GM18502 (cell line): ENCODE results near the gene MICA.
"Not testable (repeated sequence)": the region's sequence is repeated elsewhere in the genome, so short reads cannot be mapped to it uniquely, and the experiment has no call there.

ENCODE experiments used
- ATAC-seq: cut with Tn5 transposase; IDR thresholded peaks from one replicate; pipeline ENCODE4 v1.9.1; 2021; ENCODE audit warnings: mild to moderate bottlenecking; ENCODE audit not compliant: unreplicated experiment, poor library complexity

Gene MICA

DNA sequence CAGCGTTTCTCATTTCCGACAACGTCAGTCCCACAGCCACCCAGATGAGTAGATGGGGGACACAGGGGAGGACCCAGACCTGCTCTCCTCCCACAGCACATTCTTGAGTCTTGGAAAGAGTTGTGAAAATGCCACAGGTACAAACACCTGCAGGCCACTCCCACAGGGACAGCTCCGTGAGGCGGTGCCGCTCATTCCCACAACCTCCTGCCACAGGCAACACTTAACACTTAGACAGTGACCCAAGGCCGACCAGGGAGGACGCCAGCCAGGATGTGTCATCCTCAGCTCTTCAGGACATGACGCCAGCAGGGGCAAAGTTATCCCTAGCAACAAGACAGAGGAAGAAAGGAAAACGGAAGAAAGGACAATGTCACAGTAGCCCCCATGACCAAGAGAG, 23.5 kb upstream of the MICA start:
- no peak for ATAC-seq

GRCh38 chr6:31381666-31382065, 21.7 kb upstream of the MICA start:
- ATAC-seq, result no peak

DNA sequence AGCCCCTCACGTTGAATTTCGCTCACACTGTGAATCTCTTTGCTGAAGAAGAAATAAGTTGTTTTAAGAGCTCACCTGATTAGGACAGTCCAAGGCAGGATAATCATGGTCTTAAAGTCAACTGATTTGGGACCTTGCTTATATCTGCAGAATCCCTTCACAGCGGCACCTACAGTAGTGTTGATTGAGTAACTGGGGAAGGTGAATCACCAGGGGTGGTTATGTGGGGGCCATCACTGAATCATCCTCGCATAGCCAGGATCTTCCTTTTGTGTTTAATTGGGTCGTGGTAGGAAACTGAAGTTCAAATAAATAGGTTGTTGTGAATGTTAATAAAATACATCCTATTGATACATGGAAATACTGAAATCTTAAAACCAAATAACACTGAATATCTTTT, 20.2 kb upstream of the MICA start:
- ATAC-seq, result no peak

DNA sequence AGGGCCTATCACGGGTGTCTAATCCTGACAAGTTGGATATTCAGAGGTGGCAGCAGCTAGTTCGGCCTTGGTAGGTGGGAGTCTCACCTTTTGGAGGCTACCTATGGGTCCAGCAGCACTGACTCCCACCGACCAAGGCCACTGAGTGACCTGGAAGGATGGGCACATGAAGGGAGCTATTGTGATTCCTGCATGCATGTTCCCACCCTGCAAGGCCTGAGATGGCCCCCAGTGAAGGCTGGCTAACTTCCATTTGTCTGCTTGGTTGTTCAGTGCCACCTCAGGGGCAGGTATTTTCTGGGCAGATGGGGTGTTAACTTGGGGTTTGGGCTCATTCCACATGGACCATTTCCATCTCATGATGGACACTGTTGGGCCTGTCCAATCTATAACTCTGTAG, 18.4 kb upstream of the MICA start:
- ATAC-seq, result no peak

GRCh38 chr6:31386099-31386498, 17.3 kb upstream of the MICA start:
- ATAC-seq, result no peak

- ATAC-seq, result no peak
These were observed 16.4 kb upstream of the MICA start for GRCh38 chr6:31386977-31387376.

DNA sequence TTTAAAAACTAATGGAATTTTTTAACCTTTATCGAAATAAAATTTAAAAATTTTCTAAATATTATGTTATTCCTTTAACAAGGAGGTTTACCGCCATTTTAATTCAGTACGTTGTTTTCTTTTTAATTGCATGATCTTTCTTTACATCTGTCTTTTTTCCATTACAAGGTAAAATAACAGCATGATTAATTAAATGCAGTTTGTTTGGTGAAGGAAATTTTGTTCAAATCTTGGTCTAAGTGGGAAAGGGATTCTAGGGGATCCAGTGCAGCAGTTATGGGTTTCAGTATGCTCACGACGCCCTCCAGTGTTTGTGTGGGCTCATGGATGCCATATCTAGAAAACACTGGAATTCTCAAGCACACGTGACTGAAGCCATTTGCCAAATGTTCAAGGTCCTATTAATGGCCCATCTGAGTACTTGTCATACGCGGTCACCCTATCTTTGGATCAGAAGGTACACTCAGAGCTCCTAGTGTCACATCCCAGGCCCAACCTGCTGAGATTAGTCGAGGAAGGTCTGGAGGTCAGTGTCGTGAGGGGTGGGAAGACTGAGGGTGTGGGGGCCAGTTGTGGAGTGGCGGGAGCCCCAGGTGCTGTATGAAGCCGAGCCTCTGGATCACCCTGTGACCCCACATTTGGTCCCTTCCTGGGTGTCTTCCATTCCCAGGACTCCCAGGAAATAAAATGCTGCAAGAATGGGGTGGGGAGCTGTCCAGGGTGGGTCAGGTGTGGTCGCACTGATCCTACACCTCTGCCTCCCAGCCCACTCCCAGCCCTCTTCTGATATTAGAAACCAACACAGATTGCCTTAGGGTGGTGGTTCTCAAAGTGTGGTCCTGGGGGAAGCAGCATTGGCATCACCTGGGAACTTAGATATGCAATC, 14.2 kb upstream of the MICA start:
- ATAC-seq, result not testable (repeated sequence)

DNA sequence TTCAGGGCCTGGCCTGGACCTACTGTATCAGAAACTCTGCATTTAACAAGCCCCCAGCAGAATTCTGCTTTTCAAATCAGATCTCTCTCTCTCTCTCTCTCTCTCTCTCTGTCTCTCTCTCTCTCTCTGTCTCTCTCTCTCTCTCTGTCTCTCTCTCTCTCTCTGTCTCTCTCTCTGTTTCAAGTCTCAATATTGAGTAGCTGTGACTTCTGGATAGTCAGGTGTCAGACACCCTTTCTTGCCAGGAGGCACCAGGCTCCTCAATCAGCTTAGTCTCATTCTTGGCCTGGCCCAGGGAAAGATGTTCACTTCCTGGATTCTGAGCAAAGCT, 13.6 kb upstream of the MICA start:
- ATAC-seq, result not testable (repeated sequence)

DNA sequence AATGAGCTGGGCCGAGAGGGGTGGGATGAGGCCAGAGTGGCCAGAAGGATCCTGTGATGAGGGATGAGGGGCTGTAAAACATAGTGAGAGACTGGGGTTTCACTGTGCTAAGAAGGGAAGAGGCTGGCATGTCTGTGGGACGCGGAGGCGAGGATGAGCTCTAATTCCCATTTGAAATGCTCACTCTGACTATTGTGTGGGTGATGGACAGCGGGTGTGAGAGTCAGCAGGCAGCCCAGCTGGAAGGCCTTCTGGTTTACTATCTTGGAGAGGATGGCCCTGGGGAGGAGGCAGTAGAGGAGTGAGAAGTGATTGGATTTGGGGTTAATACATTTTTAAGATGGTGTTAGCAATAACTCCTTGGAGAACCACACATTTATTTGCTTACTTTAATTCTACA, 9.5 kb upstream of the MICA start:
- ATAC-seq, result no peak

GRCh38 chr6:31394381-31394780, 9.0 kb upstream of the MICA start:
- ATAC-seq, result no peak

DNA sequence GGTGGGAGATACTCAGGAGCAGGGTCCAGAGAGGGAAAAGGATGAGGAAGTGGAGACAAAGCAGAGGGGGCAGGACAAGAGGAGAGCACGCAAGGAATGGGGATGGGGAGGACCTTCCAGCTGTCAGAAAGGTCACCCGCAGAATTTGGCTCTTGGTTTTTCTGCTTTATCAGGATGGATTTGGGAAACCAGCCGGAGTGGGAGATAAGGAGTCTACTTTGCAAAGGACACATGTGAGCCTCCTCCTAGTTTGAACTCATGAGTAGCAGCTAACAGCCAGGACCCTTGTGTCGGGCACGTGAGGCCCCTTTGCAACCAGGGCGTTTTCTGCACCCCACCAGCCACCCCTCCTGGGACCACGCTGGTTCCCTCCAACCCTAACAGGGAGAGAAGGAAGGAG, 7.6 kb upstream of the MICA start:
- no peak for ATAC-seq

DNA sequence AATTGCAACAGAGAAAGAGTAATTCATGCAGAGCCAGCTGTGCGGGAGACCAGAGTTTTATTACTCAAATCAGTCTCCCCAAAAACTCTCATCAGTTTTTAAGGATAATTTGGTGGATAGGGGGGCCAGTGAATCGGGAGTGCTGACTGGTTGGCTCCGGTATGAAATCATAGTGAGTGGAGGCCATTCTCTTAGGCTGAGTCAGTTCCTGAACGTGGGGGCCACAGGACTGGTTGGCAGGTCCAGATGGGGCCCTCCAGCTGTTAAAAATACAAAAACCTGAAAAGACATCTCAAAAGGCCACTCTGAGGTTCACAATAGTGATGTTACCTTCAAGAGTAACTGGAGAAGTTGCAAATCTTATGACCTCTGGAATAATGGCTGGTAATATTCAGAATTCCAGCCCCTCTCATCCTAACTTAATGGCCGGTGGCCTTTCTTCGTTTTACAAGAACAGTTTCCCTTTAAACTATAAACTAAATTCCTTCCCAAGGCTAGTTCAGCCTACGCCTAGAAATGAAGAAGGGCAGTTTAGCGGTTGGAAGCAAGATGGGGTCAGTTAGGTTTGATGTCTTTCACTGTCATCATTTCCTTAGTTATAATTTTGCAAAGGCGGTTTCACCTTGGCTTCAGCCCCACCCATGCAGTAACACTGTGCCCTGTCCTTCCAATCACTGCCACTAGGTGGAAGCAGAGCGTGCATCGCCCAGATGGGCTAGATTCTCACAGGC, 6.8 kb upstream of the MICA start:
- no peak for ATAC-seq

DNA sequence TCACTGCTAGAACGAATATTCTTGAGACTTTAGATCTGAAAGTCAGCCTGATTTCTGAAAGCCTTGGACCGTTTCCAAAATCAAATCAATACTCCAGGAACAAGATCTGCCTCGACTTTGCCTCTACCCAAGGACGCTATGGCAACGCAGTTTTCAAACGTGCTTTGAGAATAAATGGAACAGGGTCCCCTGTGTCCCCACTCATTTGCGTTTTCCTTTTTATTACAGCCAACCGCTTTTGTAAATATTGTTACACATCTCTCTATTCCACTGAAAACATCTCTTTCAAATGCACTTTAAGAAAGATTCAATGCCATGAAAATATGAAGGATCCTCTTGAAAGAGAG, 6.3 kb upstream of the MICA start:
- ATAC-seq, result not testable (repeated sequence)

GRCh38 chr6:31397901-31398525, 5.4 kb upstream of the MICA start:
- ATAC-seq, result no peak

- peak; percentile 41 for ATAC-seq
These were observed 3.6 kb upstream of the MICA start for GRCh38 chr6:31399589-31400466.

- peak; percentile 41 for ATAC-seq
These were observed 2.7 kb upstream of the MICA start for GRCh38 chr6:31400467-31401289.

- ATAC-seq, result no peak
These were observed 2.0 kb upstream of the MICA start for GRCh38 chr6:31401403-31401802.

GRCh38 chr6:31402324-31403282, 792 bp upstream of the MICA start:
- peak; percentile 12 for ATAC-seq

DNA sequence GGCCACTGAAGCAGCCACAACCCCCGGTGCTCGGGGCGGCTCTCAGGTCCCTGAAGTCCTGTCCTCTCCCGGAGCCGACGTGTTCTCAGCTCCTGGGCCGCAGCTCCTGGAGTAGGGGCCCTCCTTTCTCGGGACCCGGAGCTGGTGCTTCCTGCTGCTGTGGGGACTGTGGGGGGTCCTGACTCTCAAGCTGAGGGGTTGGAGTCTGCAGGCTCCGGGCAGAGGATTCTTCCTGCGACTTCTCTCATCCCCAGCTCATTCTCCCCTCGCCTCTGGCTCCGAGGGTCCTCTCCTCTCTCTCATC, 618 bp downstream of the MICA start:
- ATAC-seq, result not testable (repeated sequence)
